ENCODE measurements around the gene KIF22. TPM values are rescaled to one million over a fixed set of nuclear protein-coding genes. Genes with fewer than 3 reads are reported as not detected.

Gene KIF22
- total and polyA plus RNA-seq, 9 of the 15 experiments (the other 6 are each of a cell fraction or from before 2014, with no cell fraction given) = 8.7 to 232 (median 131) TPM

GRCh38 chr16:29825145-29826044 is 34.8 kb downstream of the KIF22 start (continued):
- TF ChIP-seq FOXK2 (conservative IDR thresholded peaks at IDR 0.05 in 1 of 2, IDR thresholded peaks at IDR 0.05 in 1 of 2; ENCODE audit: low read depth in 2 of 2) (no peak), NFXL1 (CRISPR knock-in tag; IDR thresholded peaks at IDR 0.05) (no peak), CEBPB (tag; IDR thresholded peaks at IDR 0.05) (no peak), CBX2 (IDR thresholded peaks at IDR 0.05; ENCODE audit: insufficient read depth, low read length, poor library complexity, severe bottlenecking) (no peak), MLLT1 (IDR thresholded peaks at IDR 0.05) (no peak), ZC3H4 (CRISPR knock-in tag; IDR thresholded peaks at IDR 0.05; ENCODE audit: borderline replicate concordance) (no peak), RBFOX2 (IDR thresholded peaks at IDR 0.05; ENCODE audit: low read depth, low read length) (0 out of 2 replicates have a peak, but pooled peaks have one; percentile 21), SRSF7 (optimal IDR thresholded peaks at IDR 0.05; ENCODE audit: low read depth, low read length) (no peak), PTRF (tag; IDR thresholded peaks at IDR 0.05) (no peak), SOX6 (IDR thresholded peaks at IDR 0.05) (no peak), ZKSCAN3 (CRISPR knock-in tag; IDR thresholded peaks at IDR 0.05) (no peak), BMI1 (IDR thresholded peaks at IDR 0.05; ENCODE audit: low read length) (no peak), NR1H2 (CRISPR knock-in tag; IDR thresholded peaks at IDR 0.05) (no peak), RCOR1 (IDR thresholded peaks at IDR 0.05; ENCODE audit: borderline replicate concordance in 1 of 2, low read depth in 2 of 2, low read length in 2 of 2) (no peak), ZNF57 (CRISPR knock-in tag; IDR thresholded peaks at IDR 0.05) (no peak), MITF (IDR thresholded peaks at IDR 0.05) (no peak), LEF1 (IDR thresholded peaks at IDR 0.05) (no peak), ZNF316 (IDR thresholded peaks at IDR 0.05) (peak; percentile 57), NFE2L1 (tag; IDR thresholded peaks at IDR 0.05; ENCODE audit: borderline replicate concordance, low read depth) (no peak), ILF3 (IDR thresholded peaks at IDR 0.05; ENCODE audit: borderline replicate concordance) (no peak), RBBP5 (IDR thresholded peaks at IDR 0.05; ENCODE audit: borderline replicate concordance, insufficient read depth, low read length, poor library complexity, severe bottlenecking) (no peak), ZNF282 (CRISPR knock-in tag; IDR thresholded peaks at IDR 0.05) (0 out of 2 replicates have a peak, but pooled peaks have one; percentile 24), HDAC2 (IDR thresholded peaks at IDR 0.05) (no peak), PTTG1 (tag; IDR thresholded peaks at IDR 0.05; ENCODE audit: low read depth) (no peak), HCFC1 (IDR thresholded peaks at IDR 0.05; ENCODE audit: low read depth, low read length) (no peak), TFAP4 (CRISPR knock-in tag; IDR thresholded peaks at IDR 0.05; ENCODE audit: borderline replicate concordance) (peak; percentile 39; the same call in 1 of the 2 replicates)

Measured in K562 (cell line).